ENCODE results near the gene MSI2.

The MSI2 gene

GRCh38 chr17:57505841-57506773, 249.8 kb downstream of the MSI2 start:
- DNase-seq (ENCODE audit: low spot score): no peak

GRCh38 chr17:57506774-57507127, 250.4 kb downstream of the MSI2 start:
- no peak for DNase-seq (ENCODE audit: low spot score)

GRCh38 chr17:57507828-57508227, 251.5 kb downstream of the MSI2 start:
- no peak for DNase-seq (ENCODE audit: low spot score)

- no peak for DNase-seq (ENCODE audit: low spot score)
These were observed 252.3 kb downstream of the MSI2 start for GRCh38 chr17:57508671-57509070.

- no peak for DNase-seq (ENCODE audit: low spot score)
These were observed 255.3 kb downstream of the MSI2 start for GRCh38 chr17:57511475-57512123.

GRCh38 chr17:57512258-57512657, 255.9 kb downstream of the MSI2 start:
- no peak for DNase-seq (ENCODE audit: low spot score)

- no peak for DNase-seq (ENCODE audit: low spot score)
These were observed 256.4 kb downstream of the MSI2 start for GRCh38 chr17:57512691-57513090.

- DNase-seq (ENCODE audit: low spot score): no peak
These were observed 257.2 kb downstream of the MSI2 start for GRCh38 chr17:57513569-57513968.

GRCh38 chr17:57514614-57515013, 258.3 kb downstream of the MSI2 start:
- DNase-seq (ENCODE audit: low spot score): no peak

- no peak for DNase-seq (ENCODE audit: low spot score)
These were observed 259.4 kb downstream of the MSI2 start for GRCh38 chr17:57515662-57516211.

- DNase-seq (ENCODE audit: low spot score): no peak
These were observed 260.2 kb downstream of the MSI2 start for GRCh38 chr17:57516290-57517230.

GRCh38 chr17:57517273-57517631, 260.9 kb downstream of the MSI2 start:
- DNase-seq (ENCODE audit: low spot score): no peak

GRCh38 chr17:57517632-57518456, 261.5 kb downstream of the MSI2 start:
- peak; percentile 74 for DNase-seq (ENCODE audit: low spot score)

GRCh38 chr17:57518587-57519581, 262.6 kb downstream of the MSI2 start:
- DNase-seq (ENCODE audit: low spot score): peak; percentile 86

- DNase-seq (ENCODE audit: low spot score): no peak
These were observed 263.5 kb downstream of the MSI2 start for GRCh38 chr17:57519800-57520199.

GRCh38 chr17:57521606-57522005, 265.3 kb downstream of the MSI2 start:
- DNase-seq (ENCODE audit: low spot score): peak; percentile 82

- DNase-seq (ENCODE audit: low spot score): peak; percentile 69
These were observed 266.0 kb downstream of the MSI2 start for GRCh38 chr17:57522042-57523005.

GRCh38 chr17:57523926-57524632, 267.8 kb downstream of the MSI2 start:
- no peak for DNase-seq (ENCODE audit: low spot score)
